ENCODE measurements around the gene AURKA.
A peak's percentile ranks its signal among the peaks of the same experiment; 100 is the strongest.

The AURKA gene

DNA sequence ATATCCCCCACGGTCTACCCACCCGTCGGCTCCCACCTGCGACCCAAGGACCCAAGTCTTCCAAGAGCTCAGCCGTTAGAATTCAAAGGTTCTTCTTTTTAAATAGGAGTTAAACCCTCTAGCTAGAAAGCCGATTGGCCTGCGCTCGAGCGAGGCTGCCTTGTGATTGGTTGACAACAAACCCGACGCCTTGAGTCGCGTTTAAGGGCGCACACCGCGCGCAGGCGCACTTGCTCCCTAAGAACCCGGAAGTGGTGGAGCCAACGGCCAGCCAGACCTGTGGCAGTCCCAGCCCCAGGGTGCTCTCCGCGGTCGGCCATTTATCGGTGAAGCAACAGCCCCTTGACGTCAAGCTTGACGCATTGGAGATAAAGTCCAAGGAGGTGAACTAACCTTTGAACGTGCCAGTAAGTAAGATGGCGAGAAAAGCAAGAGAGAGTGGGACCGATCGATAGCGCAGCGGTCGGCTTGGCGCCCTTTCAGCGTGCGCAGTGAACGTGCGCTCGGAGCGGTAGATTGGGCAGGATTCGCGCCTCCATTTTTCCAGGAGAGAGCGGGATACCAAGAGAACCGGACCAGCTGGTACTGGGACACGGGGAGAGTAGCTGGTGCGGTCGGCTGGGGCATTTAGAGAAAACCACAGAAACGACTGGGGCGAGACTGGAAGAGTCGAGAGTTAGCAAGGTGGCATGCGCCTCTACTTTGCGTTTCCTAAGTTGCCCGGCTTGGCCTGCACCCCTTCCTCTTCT, at the start of gene AURKA, which contains the start of gene CSTF1:
TSS of gene AURKA (minus strand) at position 84 of the 749 bp plus-strand sequence. CDS start 4,018 bp downstream, outside the sequence.
TSS of gene CSTF1 (plus strand) at position 514 of the 749 bp plus-strand sequence. CDS start 2,908 bp downstream, outside the sequence.
- DNase-seq (ENCODE audit: low read depth in 3 of 3): peak; percentile 97 to 99 (median 97)

DNA sequence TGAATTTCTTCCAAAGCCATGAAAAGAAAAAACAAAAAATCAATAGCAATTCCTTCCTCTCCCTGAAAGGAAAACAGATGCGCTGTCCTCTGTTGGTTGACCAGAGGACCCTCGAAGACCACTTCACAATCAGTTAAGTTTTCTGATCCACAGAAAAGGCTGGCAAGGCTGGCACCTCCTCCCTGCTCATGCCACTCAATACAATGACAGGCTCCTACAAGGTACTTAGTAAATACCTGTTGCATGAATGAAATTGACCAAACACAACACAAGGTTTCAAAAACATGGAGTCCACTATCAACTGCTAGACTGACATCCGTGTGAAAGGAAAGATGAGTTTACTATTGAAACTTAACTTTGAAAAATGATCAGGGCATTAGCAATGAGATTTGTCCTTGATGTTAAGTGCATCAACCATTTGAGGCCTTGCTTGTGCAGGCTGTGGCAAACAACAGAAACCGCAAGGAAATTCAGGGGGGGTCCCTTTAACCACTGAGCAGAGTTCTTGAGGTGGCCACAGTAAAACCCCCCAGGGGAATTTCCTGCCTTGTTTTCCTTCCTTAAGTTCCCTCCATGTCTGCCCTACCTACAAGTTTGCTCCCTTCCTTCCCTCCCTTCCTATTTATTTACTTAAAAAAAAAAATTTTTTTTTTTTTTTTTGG, 48.5 kb upstream of the AURKA start:
- DNase-seq (ENCODE audit: low read depth in 3 of 3): no peak

DNA sequence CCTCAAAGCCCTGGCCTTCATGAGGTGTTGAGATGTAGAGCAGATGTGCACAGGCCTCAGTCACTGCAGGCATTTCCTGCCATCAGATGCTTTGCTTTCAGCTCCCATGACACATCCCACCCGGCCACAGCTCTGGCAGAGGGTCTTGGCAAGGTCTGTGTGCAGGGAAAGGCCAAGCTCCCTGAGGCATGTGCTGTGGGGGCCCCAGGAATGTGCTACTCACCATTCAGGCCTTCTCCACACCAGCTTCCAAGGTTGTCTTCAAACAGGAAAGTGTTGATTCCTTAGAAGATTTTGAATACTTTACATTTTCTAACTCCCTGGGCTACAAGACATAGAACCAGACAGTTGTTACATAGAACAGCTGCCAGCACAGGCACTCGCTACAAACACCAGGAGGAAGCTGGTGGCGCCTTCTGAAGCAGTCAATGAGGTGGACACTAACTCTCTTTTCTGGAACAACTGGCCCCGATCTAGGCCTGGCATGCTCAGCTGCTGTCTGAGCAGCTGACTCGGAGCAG, 47.8 kb upstream of the AURKA start:
- DNase-seq (ENCODE audit: low read depth in 3 of 3): no peak

DNA sequence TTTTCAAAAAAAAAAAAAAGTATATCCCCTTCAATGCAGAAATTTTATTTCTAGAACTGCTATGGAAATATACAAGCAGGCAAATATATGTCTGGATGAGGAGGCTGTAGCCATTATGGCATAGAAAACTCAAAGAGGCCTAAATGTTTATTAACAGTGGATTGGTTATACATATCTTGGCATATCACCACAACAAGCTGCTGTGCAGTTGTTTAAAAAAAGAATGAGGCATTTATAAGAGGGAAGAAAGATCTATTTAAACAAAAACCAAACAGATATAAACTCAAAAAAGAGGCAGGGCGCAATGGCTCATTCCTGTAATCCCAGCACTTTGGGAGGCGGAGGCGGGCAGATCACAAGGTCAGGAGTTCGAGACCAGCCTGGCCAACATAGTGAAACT, 46.3 kb upstream of the AURKA start:
- DNase-seq (ENCODE audit: low read depth in 3 of 3): no peak

DNA sequence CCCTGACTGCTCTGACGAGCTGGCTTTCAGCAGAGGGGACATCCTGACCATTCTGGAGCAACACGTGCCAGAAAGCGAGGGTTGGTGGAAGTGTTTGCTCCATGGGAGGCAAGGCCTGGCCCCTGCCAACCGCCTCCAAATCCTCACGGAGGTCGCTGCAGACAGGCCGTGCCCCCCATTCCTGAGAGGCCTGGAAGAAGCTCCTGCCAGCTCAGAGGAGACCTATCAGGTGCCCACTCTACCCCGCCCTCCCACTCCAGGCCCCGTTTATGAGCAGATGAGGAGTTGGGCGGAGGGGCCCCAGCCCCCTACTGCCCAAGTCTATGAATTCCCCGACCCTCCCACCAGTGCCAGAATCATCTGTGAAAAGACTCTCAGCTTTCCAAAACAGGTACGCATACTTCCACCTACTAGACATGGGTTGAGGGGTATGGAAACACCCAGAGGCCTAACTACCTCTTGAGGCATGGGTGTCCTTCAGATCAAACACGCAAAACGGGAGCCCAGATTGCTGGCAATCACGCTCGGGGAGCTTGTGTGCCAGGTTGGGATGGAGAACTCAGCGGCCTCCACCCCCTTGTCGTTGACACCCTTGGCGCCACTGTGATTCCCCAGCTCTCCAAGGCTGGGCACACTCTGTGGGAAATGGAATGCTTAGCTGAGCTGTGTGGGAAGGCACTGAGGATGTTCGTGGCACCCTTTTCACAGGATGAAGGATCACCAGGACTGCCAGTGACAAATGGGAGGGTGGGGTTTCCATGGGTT, 45.4 kb upstream of the AURKA start:
- DNase-seq (ENCODE audit: low read depth in 3 of 3): no peak

DNA sequence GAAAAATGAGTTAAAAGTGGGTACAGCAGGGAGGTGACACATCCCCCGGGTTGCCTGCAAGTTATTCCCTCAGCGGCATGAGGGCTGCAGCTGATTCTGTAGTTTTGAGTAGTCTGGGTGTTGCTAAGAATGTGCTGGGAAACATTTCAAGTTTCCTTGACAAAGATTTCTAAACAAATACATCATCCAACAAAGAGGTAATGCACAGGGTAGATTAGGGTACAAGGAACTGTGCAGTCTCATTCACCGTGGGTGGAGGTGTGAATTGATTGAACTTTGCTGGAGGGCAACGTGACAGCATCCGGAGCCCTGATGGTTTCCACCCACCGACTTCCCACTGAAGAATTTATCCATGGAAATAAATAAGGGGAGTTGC, 41.9 kb upstream of the AURKA start:
- DNase-seq (ENCODE audit: low read depth in 3 of 3): no peak

DNA sequence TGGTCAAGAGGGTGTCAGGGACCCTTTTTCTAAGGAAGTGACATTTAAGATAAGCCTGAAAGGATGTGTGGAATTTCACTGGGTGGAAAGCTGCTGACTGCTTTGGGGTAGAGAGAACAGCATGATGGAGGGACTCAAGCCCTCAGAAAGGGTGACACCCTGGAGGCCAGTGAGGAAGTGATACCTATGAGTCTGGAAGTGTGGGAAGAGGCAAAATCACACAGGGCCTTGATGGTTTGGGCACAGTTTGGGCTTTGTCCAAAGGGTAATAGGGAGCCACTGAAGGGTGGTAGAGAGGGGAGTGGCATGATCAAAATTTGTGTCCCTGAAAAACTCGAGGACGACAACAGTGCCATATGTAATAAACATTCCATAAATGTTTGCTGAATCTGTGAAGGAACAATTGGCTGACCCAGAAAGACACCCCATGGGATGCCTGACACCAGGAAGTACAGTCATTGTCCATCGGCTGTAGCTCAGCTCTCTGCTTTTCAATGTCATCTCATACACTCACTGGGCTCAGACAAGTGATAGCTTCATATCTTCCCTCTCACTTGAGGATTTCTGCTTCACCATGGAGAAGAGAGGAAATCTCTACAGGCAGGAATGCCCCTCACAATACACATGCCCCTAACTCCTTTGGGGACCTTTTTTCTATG, 41.3 kb upstream of the AURKA start:
- no peak for DNase-seq (ENCODE audit: low read depth in 3 of 3)

DNA sequence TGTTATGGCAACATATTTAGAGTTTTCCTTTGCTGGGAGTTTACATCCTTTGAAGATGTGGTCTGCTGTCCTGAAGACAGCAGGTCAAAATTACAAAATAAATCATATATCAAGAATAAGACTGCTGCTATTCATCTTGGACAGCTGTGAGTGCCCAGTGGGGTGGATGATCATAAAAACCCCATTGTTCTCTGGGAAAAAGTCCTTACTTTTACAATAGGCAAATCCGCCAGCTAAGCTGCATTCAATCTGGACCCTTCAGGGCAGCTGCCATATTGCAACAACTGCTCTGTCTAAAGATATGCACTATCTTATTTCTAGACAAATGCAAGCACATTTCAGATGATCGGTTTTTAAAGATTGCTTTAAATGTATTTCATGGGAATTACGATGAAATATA, 39.5 kb upstream of the AURKA start:
- no peak for DNase-seq (ENCODE audit: low read depth in 3 of 3)

DNA sequence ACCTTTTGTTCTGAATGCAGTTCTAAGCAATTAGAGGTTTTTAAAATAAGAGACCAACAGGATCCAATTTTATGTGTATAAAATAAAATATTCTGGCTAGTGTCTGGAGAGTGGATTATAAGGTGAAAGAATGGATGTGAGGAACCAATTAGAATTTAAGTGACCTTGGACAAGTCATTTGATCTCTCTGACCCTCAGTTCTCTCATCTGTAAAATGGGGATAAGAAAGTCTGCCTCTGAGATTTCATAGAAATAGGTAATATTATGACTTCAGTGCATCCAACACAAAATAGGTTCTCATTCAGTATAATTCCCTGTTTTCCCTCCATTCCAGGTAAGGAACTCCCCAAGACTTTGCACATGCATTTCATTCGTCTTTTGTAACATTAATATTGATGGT, 38.9 kb upstream of the AURKA start:
- no peak for DNase-seq (ENCODE audit: low read depth in 3 of 3)

DNA sequence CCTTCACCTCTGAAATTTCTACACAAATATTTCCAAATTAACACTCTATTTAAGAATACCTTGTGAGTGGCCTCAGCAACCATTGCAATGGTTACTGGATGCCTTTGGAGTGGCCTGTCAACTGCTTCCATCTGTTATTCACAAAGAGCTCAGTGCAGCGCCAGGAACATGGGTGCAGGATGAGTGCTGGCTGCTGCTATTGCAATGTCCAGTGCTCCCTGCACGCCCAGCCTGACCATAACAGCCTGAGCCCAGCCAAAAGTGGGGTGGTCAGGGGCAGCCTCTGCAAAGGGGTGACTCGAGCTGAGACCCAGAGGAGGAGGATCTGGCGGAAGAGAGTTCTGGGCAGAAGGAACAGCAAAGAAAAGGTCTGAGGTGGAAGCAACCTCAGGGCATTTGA, 38.4 kb upstream of the AURKA start:
- no peak for DNase-seq (ENCODE audit: low read depth in 3 of 3)

DNA sequence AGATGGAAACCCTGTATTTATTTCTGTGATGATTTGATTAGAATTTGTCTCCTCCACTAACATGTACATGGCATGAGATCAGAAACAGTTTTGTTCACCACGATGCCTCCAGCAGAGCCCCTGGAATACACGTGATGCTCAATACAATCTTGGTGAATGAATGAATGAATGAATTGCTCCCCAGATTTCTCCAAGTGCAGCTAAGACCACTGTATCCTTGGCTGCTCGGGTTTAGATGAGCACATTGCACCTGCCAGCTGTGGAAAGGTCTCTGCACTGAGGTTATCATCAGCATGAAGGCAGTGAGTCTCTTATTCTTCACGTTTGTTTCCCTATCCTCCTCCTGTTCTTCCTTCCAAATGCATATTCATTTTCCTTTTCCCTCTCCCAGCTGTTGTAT, 37.9 kb upstream of the AURKA start:
- no peak for DNase-seq (ENCODE audit: low read depth in 3 of 3)

DNA sequence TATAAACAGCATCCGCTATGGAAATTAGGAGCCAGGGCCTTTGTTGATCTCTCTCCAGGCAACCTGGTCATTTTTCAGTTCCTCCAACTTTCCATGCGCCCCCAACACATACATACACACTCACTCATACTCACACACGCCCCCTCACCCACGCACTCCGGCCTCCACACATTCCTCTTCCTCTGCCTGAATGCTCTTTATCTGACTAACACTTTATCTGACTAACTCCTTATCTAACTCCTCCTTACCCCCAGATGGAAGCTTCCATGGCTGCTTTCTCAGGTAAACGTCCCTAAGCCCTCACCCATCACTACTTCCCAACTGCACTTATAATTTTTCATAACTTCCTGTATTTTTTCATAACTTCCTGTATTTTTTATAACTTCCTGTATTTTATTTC, 37.5 kb upstream of the AURKA start:
- DNase-seq (ENCODE audit: low read depth in 3 of 3): peak in 2 of 3 experiments; percentile 46 to 51

DNA sequence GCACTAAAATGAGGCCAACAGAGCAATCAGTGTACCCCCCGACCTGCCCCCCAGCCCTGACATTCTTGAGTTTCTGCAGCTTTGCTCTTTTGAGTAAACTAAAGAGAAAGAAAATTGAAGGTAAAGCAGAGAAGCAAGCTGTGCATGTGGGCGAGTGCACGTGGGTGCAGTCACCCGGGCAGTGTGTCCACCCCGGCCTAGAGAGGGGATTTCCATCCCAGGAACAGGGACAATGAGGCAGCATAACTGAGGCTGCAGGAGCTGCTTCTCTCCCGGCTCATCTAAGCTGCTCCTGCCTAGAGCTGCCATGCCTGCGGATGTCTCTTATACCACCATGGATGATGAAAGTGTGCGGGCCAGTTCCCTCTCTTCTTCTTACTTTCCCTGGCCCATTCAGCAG, 36.9 kb upstream of the AURKA start:
- no peak for DNase-seq (ENCODE audit: low read depth in 3 of 3)

DNA sequence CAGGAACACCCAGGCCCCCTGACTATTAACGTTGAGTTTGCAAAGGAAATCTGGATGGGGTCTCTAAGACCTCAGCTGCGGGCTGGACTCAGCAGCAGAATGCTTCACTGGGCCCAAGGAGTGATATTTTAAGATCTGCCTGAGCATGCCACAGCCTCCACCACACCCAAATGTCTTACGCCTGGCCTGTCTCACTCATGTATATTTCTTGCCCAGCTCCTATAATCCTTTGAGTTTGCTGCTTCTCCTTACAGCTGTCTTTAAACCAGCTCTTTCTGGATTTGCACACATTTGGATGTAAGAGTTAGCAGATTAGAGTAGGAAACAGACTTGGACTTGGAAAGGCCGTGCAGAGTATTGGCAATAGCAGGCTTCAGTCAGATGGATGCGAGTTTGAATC, 36.4 kb upstream of the AURKA start:
- DNase-seq (ENCODE audit: low read depth in 3 of 3): no peak

DNA sequence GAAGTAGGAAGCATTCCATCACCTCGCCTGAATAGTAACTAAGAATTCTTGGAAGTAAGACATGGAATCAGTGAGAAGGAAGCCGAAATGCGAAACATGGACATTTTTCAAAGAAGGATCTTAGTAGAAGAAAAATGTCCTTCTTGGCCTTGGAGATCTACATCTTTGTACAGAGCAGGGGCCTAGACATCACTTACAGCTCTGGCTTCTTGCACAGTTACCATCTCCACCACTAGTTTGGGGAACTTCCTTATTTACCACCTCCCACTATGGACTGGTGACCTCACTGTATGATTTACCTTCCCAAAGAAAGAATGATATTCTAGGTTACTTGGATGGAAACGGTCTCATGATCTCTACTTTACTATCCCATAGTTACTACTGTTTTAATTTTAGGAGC, 35.8 kb upstream of the AURKA start:
- DNase-seq (ENCODE audit: low read depth in 3 of 3): no peak

DNA sequence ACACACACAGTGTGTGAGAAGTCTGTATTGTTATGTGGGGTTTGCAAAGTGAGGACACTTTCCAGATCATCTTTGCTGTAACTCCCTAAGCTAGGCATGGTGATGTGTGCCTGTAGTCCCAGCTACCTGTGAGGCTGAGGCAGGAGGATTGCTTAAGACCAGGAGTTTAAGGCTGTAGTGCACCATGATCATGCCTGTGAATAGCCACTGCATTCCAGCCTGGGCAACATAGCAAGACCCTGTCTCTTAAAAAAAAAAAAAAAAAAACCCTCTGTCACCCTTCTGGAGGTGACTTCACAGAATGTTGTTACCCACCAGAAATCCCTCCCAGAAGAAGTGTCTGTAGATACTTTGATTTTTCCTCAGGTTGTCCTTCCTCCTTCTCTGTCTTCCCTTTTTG, 34.9 kb upstream of the AURKA start:
- DNase-seq (ENCODE audit: low read depth in 3 of 3): no peak

DNA sequence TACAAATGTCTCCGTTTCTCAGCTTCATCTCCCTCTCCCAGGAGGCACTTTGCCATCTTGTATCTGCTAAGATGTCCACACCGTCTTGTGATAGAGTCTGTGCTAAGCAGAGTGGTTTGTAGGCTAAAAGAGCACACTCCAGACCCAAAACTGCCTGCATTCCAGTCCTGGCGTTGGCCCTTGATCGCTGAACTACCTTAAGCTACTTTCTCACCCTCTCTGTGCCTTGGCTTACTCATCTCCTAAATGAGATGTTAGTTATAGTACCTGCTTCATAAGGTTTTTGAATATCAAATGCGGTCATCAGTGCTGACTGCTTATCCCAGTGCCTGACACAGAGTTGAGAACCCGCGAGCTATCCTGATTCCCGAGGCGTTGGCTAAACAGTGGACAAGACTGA, 34.0 kb upstream of the AURKA start:
- no peak for DNase-seq (ENCODE audit: low read depth in 3 of 3)

DNA sequence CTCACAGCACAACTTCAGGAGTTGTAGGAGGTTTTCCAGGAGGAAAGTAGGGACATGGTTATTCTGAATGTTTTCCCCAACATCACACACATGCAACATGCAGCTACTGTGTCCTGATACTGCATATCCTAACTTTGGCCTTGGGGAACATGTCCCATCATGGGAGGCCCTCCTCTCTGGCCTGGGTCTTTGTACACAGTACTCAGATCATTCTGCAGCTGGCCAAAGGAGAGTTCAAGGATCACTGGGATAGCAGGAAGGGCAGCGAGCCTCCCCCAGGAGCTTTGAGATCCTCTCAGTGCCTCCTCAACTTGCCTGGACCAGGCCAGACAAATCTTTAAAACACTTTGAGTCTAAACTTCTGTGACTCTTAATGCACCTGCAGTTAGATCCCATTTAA, 32.9 kb upstream of the AURKA start:
- no peak for DNase-seq (ENCODE audit: low read depth in 3 of 3)

DNA sequence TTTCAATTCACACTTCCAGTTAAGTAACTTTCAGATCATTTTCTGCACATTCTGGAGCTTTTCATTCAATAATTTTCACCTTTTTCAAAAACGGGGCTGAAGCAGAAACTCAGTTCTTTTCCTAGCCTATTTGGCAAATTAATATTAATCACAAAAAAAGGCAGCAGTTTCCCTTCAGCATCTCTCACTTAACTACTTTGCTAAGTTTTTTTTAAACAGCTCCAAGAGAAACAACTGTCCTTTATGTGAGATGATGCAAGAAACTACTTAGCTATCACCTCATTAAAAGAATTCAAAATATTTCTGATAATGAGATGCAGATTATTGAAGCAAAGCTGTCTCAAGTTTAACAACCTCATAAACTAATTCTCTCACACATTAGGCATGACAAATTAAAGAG, 31.9 kb upstream of the AURKA start:
- DNase-seq (ENCODE audit: low read depth in 3 of 3): no peak

DNA sequence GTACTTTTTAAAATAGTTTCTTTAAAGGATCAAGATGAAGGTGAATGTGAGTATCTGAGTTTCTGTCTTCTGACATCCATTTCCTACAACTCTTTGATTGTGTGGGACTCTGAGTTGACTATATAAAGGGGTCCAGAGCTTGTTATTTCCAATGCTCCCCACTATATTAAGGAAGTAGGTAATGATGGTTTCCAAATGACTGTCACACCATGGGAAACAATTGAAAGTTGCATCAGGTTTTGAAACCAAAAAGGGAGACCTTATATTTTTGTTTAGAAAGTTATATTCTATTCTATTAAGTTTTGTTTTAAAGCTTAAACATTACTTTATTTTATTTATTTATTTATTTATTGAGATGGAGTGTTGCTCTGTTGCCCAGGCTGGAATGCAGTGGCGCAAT, 31.2 kb upstream of the AURKA start:
- no peak for DNase-seq (ENCODE audit: low read depth in 3 of 3)

DNA sequence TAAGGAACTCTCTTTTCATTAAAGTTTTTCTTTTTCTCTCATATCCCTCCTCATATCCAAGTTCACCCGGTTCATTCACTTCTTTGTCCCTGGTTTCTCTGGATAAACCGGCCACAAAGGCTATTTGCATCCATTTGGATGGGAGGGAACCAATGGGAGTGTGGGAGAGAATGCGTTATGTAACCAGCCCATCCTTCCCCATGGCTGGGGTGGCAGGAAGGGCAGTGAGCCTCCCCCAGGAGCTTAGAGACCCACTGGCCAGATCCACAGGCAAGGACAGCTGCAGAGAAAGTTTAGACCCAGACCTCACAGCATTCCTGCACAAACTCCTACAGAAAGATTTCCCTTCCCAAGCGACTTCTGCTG, 30.8 kb upstream of the AURKA start:
- no peak for DNase-seq (ENCODE audit: low read depth in 3 of 3)
